Measurements from ENCODE around the gene TNFAIP3. TPM values are rescaled to one million over a fixed set of nuclear protein-coding genes. Genes with fewer than 3 reads are reported as not detected.
"Not testable (repeated sequence)": the region's sequence is repeated elsewhere in the genome, so short reads cannot be mapped to it uniquely, and the experiment has no call there.

The TNFAIP3 gene
- 10.4 and 12.6 TPM in 2 replicates for total RNA-seq (2014; rRNA removed; shearing (Covaris generic))

DNA sequence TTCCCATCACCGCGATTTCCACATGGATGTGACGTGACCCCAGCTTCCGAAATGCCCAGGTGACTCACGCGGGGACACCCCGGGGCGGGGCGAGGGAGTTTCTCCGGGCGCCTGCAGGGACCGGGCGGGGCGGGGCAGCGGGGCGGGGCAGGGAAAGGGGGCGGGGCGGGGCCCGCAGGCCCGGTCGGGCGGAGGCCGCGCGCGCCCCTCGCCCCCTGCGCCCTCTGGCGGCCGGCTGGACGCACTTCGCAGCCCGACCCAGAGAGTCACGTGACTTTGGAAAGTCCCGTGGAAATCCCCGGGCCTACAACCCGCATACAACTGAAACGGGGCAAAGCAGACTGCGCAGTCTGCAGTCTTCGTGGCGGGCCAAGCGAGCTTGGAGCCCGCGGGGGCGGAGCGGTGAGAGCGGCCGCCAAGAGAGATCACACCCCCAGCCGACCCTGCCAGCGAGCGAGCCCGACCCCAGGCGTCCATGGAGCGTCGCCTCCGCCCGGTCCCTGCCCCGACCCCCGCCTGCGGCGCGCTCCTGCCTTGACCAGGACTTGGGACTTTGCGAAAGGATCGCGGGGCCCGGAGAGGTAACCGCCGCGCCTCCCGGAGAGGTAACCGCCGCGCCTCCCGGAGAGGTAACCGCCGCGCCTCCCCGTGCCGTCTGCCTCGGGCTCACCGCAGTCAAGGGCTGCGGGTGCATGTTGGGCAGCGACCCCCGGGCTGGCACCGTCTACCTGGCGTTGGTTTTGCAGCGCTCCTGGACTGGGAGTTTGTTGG, at the start of gene TNFAIP3:
TSS of gene TNFAIP3 (plus strand) at position 346 of the 771 bp plus-strand sequence. CDS start 3,969 bp downstream, outside the sequence.
- DNase-seq (ENCODE audit: low read depth): peak; percentile 97

DNA sequence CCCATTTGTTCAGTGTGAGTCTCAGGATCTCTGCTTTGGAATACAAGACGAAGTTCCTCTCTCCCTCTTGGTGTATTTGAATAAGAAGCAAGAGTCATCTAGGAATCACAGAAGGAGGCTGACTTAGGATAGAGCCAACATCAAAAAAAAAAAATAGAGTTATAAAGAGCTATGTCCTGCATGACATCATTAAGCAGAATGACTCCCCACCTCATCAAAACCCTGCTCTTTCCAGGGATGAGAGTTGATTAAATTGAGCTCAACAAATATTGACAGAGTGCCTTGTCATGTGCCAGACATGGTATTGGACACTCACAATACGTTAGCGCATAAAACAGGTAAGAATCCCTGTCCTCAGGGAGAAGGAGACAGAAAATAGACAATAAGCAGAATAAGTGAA, 48.6 kb upstream of the TNFAIP3 start:
- DNase-seq (ENCODE audit: low read depth): no peak

DNA sequence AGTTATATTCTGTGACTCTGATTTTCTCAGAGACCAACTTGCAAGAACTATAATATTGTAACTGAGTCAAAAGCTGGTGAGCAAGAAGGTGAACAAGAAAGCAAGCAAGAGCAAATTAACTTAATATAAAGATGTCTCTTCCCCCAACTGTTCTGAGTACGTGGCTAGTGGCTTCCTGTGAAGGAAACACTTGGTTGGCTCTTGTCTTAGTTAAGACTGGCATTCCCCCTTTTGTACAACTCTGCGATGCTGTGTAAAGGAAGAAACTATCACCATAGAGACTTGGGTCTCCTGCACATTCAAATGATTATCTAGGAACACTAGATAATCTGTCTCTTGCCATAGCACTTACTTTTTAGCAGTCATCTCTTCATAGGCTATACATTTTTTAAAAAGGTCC, 47.3 kb upstream of the TNFAIP3 start:
- no peak for DNase-seq (ENCODE audit: low read depth)

DNA sequence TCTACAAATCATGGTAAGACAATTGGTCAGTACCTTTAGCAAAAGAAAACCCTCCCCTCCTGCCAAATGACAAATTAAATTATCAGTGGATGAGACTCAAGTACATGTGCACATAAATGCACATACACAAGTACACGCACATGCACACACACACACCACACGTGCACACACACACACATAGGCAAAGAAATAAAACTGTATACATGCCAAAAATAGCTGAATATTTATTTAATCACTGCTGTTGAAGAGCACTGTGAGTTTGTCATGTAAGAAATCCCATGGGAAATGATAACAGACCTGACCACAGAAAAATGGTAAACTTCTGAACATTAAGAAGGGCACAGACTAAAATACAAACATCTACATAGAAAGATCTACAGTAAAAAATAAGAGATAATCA, 46.6 kb upstream of the TNFAIP3 start:
- no peak for DNase-seq (ENCODE audit: low read depth)

DNA sequence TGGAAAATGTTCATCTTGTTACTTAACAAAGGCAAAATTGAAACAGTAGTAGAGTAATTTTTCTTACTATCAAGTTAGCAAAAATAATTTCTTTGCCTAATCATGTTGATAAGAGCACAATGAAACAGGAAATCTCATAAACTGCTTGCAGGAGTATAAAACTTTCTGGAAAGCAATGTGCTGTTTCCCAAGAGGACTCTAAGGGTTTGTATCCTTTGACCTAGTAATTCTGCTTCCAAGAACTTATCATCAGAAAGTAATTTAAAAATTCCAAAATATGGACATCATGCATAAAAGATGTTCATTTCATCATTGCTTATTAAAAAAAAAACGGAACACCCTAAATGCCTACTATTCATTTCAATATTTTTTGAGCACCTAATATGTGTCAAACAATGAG, 46.1 kb upstream of the TNFAIP3 start:
- no peak for DNase-seq (ENCODE audit: low read depth)

DNA sequence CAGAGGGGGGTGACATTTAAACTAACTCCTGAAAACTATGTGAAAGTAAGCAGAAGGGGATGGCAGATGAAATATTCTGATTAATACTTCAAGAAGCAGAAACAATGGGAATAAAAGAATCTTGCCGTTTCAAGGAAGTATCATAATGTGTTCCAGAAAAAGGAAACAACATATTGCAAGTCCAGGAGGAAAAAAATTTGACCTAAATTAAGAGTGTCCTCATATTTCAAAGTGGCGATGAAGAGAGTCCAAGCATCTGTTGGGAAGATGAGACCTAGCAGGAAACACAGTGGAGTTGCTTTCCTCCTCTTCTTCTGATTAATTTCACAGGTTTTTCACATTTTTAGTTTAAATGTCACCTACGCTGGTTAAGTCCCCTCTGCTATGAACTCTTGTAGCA, 45.6 kb upstream of the TNFAIP3 start:
- no peak for DNase-seq (ENCODE audit: low read depth)

DNA sequence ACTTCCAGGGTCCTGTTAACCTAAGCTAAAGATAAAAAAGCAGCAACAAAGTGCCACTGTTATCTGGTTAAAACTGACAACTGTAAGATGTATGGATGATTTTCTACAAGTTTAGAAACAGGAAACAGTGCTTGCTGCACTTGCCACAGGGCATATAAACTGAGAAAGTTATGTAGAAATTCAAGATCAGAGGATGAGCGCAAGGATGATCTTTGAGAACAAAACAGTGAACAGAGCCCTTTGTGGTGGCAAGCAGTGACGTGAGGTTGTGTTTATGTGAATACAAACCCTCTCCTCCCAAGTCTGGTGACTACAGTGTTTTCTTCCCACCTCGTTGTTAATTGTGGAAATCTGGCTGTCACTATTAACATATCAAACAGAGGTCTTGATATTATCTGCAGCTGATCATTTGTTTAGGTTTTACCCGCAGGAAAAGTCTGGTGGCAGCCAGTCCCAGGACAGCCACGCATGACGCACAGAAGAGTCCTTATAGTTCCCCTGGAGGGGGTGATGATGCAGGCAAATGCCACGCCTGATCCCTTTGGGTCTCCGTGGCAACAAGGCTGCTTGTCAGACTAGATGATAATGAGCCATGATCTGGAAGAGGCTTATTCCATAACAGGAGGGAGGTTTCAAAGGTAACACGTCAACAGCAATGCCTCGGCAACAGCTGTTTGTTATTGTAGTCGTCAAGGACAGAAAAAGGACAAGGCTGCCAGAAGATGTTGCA, 43.1 kb upstream of the TNFAIP3 start:
- peak; percentile 27 for DNase-seq (ENCODE audit: low read depth)

DNA sequence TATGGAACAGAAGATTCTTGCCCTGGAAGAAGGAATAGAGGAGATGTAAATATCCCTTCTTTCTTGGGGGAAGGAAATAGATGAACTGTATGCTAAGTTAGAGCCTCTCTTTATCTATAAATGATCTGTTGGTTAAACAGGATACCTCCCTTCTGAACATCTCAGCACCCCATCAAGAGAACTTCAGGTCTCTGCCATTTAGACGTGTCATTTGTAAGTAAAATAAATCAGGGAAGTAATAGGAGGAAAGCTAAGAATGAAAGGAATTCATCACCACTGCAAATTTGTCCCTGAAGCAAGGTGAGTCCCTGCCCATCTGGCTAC, 42.5 kb upstream of the TNFAIP3 start:
- DNase-seq (ENCODE audit: low read depth): no peak

DNA sequence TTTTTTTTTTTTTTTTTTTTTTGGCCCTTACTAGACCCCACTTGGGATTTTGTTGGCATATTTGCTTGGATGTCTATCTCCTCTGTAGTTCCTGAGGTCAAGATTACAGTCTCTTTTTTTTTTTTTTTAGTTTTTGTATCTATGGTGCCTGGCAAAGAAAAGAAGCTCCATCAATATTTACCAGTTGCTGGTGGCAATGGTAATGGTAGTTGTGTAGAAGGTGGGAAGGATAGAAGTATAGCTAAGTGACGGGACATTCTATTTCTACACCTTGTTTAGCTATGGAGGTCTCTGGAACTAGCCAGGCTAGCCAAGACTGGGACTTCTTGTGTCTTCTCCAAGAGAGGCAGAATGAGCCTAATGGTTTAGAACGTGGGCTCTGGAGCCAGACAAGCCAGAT, 42.2 kb upstream of the TNFAIP3 start:
- DNase-seq (ENCODE audit: low read depth): no peak

DNA sequence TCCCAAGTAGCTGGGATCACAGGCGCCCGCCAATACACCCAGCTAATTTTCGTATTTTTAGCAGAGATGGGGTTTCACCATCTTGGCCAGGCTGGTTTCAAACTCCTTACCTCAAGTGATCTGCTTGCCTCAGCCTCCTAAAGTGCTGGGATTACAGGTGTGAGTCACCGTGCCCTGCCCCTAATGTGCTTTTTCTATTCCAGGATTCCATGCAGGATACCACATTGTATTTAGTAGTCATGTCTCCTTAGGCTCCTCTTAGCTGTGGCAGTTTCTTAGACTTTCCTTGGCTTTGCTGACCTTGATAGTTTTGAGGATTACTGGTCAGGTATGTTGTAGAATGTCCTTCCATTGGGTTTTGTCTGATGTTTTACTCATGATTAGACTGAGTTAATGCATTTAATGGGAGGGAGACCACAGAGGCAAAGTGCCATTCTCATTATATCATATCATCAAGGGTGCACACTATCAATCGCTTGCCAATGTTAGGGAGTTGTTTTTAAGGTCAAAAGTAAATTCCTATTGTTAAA, 39.6 kb upstream of the TNFAIP3 start:
- no peak for DNase-seq (ENCODE audit: low read depth)

DNA sequence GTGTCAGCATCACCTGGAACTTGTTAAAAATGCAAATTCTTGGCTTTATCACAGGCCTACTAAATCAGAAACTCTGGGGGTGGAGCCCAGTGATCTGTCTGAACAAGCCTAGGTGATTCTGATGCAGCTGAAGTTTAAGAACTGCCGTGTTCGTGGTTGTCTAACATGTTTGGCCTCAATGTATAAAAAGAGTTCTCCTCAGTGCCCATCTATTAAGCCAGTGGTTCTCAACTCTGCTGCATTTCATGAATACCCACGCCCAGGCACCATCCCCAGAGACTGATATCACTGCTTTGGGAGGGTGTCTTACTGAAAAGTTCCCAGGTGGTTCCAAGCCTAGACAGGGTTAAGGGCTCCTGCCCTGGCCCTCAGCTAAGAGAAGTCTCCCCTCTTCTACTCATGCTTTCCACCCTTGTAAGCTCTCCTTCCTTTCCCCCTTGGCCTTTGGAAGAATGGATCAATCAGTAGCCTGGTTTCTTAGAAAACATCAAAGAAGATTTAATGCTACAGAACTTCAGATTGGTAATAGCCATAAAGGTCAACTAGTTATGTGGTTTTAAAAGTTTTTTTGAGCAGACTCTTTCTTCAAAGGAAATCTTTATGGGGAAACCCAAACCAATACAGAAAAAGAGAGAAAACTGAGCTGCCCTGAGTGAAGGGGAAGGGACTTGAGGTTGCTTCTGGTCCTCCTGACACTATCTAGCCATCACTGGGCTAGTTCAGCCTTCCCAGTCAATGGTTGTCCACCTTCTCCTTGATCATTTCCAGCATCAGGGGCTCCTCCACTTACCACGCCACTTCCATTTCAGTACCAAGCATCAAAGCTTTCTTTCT, 38.9 kb upstream of the TNFAIP3 start:
- no peak for DNase-seq (ENCODE audit: low read depth)

DNA sequence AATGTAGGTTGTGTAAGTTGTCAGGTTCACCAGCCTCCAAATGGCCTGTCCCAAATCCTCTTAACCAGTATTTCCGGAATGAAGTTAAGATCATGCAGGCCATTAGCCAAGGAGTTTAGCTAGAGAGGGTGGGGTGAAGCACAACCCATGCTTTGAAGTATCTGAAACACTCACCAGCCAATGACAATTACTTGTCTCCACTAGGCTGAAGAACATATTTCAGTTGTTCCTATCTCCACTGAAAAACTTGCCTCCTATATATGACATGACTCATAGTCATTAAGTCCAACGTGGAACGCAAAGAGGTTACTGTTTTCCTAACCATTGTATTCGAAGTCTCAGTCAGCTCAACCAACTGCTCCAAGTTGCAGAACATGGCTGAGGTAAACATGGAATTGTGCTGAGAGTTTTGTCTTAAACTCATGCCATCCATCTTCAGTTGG, 37.4 kb upstream of the TNFAIP3 start:
- DNase-seq (ENCODE audit: low read depth): peak; percentile 57

DNA sequence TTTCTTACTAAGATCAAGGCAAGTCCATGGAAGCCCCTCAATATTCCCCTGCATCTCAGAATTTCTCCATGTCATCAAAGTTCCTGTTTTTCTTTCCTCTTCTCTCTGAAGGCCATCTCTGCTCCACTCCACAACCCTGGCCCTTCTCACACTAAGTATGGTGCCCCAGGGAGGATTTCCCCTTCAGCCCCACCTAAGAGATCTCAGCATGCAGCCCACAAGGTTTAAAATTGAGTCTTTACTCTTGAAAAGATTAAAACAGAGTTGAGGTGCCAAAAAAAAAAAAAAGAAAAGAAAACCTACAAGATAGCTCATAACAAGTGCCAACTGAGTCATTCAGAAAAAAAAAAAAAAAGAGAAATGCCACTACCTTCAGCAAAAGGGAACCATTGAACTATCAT, 36.5 kb upstream of the TNFAIP3 start:
- DNase-seq (ENCODE audit: low read depth): no peak

DNA sequence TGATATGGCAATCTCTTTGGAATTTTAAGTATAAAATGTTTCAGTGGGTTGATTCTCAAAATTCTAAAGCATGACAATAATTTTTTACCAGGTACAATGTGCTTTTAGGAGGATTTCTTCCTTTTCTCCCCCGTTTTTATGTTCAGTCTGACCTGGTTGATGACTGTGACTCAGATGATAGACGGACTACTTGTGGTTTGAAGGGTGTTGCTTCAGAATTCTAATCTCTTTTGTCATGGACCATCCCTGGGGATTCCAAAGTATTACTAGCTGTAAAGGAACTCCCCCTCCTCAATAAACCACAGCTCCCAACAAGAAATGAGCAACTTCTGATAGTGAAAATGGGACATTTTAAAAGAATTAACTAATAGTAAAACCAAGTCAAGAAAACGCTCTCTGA, 34.9 kb upstream of the TNFAIP3 start:
- DNase-seq (ENCODE audit: low read depth): peak; percentile 88

DNA sequence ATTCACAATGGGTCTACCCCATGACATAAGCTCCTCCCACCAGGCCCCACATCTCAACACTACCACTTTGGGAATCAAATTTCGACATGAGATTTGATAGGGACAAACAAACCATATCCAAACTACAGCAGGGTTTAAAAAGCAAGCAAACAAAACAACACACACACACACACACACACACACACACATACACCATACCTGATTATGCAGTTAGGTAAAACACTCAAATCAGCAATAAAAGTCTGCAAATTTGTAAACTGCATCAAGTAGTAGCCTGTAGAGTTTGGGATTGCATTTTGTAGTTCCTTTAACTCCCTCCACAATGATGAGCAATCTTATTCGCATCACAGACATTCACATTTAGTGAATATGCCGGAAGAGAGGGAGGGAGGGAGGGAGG, 32.6 kb upstream of the TNFAIP3 start:
- no peak for DNase-seq (ENCODE audit: low read depth)

DNA sequence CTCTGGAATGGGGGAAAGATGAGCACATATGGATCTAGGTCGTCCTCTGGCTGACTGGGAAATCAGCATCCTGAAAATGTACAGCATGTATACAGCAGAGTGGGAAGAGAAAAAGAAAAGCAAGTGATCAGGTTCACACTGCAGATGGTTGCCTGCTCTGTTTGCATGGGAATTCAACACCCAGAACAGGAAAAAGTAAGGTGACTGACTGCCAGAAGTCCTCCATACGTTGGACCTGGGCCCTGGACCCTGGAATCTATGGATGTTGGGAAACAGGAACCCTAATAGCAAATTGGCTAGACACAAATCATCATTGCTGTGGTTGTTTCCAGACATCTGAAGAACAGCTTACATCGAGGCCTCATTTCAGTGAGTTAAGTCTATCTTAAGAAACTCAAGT, 30.3 kb upstream of the TNFAIP3 start:
- no peak for DNase-seq (ENCODE audit: low read depth)

DNA sequence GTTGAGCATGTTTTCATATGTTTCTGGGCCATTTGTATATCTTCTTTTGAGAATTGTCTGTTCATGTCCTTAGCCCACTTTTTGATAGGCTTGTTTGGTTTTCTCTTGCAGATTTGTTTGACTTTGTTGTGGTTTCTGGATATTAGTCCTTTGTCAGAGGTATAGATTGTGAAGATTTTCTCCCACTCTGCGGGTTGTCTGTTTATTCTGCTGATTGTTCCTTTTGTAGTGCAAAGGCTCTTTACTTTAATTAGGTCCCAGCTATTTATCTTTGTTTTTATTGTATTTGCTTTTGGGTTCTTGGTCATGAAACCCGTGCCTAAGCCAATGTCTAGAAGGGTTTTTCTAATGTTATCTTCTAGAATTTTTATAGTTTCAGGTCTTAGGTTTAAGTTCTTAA, 29.0 kb upstream of the TNFAIP3 start:
- not testable (repeated sequence) for DNase-seq (ENCODE audit: low read depth)

DNA sequence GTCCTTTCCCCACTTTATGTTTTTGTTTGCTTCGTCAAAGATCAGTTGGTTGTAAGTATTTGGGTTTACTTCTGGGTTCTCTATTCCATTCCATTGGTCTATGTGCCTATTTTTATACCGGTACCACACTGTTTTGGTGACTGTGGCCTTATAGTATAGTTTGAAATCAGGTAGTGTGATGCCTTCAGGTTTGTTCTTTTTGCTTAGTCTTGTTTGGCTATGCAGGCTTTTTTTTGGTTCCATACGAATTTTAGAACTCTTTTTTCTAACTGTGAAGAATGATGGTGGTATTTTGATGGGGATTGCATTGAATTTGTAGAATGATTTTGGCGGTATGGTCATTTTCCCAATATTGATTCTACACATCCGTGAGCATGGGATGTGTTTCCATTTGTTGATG, 28.5 kb upstream of the TNFAIP3 start:
- DNase-seq (ENCODE audit: low read depth): not testable (repeated sequence)

DNA sequence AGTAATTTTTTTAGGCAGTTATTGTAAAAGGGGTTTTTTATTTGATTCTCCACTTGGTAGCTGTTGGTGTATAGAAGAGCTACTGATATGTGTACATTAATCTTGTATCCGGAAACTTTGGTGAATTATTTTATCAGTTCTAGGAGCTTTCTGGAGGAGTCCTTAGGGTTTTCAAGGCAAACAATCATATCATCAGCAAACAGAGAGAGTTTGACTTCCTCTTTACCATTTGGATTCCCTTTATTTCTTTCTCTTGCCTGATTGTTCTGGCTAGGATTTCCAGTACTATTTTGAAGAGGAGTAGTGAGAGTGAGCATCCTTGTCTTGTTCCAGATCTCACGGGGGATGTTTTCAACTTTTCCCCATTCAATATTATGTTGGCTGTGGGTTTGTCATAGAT, 28.0 kb upstream of the TNFAIP3 start:
- DNase-seq (ENCODE audit: low read depth): no peak

DNA sequence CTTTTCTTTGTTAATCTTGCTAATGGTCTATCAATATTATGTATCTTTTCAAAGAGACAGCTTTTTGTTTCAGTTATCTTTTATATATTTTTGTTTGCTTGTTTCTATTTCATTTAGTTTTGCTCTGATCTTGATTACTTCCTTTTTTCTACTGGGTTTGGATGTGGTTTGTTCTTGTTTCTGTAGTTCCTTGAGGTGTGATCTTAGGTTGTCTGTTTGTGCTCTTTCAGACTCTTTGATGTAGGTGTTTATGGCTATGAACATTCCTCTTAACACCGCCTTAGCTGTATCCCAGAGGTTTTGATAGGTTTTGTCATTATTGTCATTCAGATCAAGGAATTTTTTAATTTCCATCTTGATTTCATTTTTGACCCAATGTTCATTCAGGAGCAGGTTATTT, 26.8 kb upstream of the TNFAIP3 start:
- no peak for DNase-seq (ENCODE audit: low read depth)

DNA sequence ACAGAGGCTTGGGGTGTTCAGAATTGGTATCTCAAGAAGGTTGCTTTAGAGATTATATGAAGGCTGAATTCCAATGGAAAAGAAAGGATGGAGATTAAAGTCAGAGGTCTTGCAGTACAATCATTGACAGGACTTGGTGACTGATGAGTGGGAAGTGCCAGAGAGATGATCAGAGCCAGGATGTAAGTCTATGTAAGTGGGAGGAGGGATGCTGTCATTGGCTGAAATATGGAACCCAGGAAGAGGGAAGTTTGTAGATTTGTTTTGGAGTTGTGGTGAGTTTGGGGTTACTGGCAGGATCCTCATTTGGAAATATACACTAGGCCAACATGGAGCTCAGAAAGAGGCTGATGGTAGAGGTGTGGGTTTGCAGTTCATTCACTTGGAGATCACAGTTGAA, 23.8 kb upstream of the TNFAIP3 start:
- DNase-seq (ENCODE audit: low read depth): no peak

DNA sequence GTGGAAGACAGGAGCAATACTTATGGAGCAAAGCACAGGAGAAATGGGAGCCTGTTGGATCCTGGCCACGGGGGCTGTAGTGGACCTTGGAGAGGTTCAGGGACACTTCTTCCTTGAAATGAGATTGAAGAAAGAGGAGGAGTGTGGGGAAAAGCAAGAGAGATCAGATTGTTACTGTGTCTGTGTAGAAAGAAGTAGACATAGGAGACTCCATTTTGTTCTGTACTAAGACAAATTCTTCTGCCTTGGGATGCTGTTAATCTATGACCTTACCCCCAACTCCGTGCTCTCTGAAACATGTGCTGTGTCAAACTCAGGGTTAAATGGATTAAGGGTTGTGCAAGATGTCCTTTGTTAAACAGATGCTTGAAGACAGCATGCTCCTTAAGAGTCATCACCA, 22.7 kb upstream of the TNFAIP3 start:
- not testable (repeated sequence) for DNase-seq (ENCODE audit: low read depth)
